Activated naive CD8-positive, alpha-beta T cell (primary cell): ENCODE results near the gene HNRNPM.
"Not testable (repeated sequence)": the region's sequence is repeated elsewhere in the genome, so short reads cannot be mapped to it uniquely, and the experiment has no call there.

Experiments used
- H3K27ac Mint-ChIP-seq: one replicate; pipeline ENCODE4 v1.8.0; 2021; ENCODE audit warnings: mixed read lengths
- H3K27me3 Mint-ChIP-seq: one replicate; pipeline ENCODE4 v1.8.0; 2021; ENCODE audit warnings: mixed read lengths
- H3K36me3 Mint-ChIP-seq: one replicate; pipeline ENCODE4 v1.8.0; 2021; ENCODE audit warnings: mixed read lengths
- H3K4me1 Mint-ChIP-seq: one replicate; pipeline ENCODE4 v1.8.0; 2021; ENCODE audit warnings: low read depth, mixed read lengths
- H3K4me3 Mint-ChIP-seq: one replicate; pipeline ENCODE4 v1.8.0; 2021; ENCODE audit warnings: mild to moderate bottlenecking, mixed read lengths
- H3K9me3 Mint-ChIP-seq: one replicate; pipeline ENCODE4 v1.8.0; 2021; ENCODE audit warnings: low read depth, mixed read lengths

Gene HNRNPM

DNA sequence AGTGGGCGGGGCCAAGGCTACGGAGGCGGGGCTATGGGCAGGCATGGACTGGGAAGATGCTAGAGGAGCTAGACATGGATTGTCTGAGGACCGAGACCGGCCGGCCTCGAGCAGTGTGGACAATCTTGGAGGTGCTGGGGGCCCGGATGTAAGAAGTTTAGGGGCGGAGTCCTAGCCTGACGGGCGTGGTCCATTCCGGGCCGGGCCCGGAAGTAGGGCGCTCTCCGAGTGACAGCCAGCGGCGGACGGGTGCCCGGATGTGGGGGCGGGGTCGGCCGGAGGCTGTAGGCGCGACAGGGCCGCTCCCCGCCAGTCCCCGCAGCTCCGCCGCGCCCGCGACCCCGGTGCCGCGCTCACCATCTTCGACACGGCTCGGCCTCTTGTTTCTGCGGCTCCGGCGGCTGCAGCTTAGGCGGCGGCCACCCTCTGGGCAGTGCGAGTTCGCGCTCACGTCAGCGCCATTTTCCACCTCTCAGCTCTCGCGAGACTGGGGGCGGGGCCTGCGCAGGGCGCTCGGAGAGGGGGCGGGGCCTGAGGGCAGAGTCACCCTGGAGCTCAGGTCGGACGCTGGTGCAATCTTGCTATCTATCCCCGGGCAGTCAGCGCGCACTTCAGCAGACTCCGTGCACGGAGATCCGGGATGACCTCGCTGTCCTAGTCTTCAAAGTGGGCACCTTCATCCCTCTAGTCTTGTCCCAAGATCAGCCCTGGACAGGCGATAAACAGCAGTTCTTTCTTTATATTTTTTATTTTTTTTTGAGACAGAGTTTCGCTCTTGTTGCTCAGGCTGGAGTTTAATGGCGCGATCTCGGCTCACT, 69.1 kb downstream of the HNRNPM start, which contains the start of gene ZNF414:
ZNF414 (minus strand) TSS at position 481 of the 818 bp plus-strand sequence; CDS start at position 360, 121 bp downstream.
- Mint-ChIP-seq H3K9me3 (no peaks in the 10 kb centered on the region), H3K27me3 (no peaks in the 10 kb centered on the region), H3K4me1 (peaks cover 46% of the 10 kb centered on the region), H3K27ac (peak within 1 kb of the TSS; percentile 98), H3K4me3 (peak within 1 kb of the TSS; percentile 92), H3K36me3 (no peaks in the 10 kb centered on the region)

DNA sequence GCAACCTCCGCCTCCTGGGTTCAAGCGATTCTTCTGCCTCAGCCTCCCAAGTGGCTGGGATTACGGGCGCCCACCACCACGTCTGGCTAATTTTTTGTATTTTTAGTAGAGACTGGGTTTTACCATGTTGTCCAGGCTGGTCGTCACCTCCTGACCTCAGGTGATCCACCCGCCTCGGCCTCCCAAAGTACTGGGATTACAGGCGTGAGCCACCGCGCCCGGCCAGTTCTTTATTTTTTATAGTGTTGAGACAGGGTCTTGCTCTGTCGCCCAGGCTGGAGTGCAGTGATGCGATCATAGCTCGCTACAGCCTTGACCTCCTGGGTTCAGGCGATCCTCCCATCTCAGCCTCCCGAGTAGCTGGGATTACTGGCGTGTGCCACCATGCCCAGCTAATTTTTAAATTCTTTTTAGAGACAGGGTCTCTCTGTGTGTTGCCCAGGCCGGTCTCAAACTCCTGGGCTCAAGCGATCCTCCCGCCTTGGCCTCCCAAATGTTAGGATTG, 69.8 kb downstream of the HNRNPM start:
- H3K4me1 Mint-ChIP-seq, result peaks cover 50% of the 10 kb centered on the region
- H3K27ac Mint-ChIP-seq, result peak overlapping the region; percentile 98
- H3K36me3 Mint-ChIP-seq, H3K9me3 Mint-ChIP-seq, H3K27me3 Mint-ChIP-seq: not testable (repeated sequence)
- peak overlapping the region; percentile 92 for H3K4me3 Mint-ChIP-seq

DNA sequence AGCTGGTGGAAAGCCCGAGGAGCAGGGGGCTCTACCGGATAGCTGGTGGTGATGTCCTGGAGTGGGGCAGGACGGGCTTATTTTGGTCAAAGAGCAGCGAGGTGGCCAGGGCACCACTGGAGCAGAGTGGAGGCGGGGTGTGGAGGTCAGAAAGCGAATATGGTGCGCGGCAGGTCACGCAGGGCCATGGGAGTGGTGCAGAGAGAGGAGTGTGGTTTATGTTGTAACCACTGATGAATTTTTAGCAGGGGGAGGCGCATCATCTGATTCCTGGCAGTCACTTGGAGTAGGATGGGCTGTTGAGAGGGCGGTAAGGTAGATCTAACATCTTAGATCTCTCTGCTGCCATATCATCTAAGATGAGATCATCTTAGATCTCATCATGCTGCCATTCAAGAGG, 70.5 kb downstream of the HNRNPM start:
- H3K27ac Mint-ChIP-seq, result peak overlapping the region; percentile 98
- peak overlapping the region; percentile 92 for H3K4me3 Mint-ChIP-seq
- peaks cover 53% of the 10 kb centered on the region for H3K4me1 Mint-ChIP-seq
- no peaks in the 10 kb centered on the region for H3K36me3 Mint-ChIP-seq
- H3K9me3 Mint-ChIP-seq, result no peaks in the 10 kb centered on the region
- no peaks in the 10 kb centered on the region for H3K27me3 Mint-ChIP-seq

DNA sequence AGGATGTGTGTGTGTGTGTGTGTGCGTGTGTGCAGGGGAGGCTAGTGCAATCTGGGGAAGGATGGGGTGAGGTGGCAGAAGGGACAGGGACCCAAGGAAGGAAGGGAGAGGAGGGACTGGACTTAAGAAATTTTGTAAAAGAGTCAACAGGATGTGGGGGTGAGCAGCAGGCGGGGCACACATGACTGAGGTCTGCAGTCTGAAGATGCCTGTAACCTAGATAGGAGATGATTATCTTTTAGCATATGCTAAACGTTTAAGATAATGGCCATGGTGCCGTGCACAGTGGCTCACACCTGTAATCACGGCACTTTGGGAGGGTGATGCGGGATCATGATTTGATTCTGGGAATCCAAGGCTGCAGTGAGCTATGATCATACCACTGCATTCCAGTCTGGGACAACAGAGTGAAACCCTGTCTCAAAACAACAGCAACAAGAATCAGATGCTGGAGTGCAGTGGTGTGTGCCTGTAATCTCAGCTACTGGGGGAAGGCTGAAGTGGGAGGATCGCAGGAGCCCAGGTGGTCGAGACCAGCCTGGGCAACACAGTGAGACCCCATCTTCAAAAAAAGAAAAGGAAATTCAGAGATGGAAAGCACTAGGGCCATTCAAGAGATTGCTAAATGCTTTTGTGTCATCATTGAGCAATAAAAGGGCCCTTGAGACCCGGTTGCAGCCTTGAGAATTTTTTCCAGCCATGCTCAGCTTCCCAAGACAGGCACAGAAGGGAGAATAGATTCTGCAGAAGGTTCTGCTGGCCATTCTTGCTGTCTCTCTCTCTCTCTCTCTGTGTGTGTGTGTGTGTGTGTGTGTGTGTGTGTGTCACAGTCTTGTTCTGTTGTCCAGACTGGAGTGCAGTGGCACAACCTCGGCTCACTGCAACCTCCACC, 73.0 kb downstream of the HNRNPM start:
- Mint-ChIP-seq H3K27ac (peak overlapping the region; percentile 88), H3K9me3 (no peaks in the 10 kb centered on the region), H3K4me1 (peaks cover 53% of the 10 kb centered on the region), H3K4me3 (peak overlapping the region; percentile 52), H3K27me3 (no peaks in the 10 kb centered on the region), H3K36me3 (no peaks in the 10 kb centered on the region)

DNA sequence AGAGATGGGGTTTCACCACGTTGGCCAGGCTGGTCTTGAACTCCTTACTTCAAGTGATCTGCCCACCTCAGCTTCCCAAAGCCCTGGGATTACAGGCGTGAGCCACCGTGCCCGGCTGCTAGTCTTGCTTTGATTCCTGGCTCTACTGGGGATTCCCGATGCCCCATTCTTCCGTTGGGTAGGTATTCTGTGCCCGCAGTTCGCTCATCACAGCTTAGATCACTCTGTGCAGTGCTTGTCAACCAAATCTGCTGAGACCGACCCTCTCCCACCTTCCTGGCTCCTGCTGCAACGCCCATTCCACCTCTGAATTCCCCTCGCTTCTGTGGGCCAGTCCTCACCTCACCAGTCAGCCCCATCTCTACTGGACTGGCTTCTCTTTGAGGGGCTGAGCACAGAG, 73.8 kb downstream of the HNRNPM start:
- Mint-ChIP-seq H3K4me1 (peaks cover 50% of the 10 kb centered on the region), H3K9me3 (no peaks in the 10 kb centered on the region), H3K36me3 (no peaks in the 10 kb centered on the region), H3K27ac (peak overlapping the region; percentile 88), H3K4me3 (peak overlapping the region; percentile 57), H3K27me3 (no peaks in the 10 kb centered on the region)

DNA sequence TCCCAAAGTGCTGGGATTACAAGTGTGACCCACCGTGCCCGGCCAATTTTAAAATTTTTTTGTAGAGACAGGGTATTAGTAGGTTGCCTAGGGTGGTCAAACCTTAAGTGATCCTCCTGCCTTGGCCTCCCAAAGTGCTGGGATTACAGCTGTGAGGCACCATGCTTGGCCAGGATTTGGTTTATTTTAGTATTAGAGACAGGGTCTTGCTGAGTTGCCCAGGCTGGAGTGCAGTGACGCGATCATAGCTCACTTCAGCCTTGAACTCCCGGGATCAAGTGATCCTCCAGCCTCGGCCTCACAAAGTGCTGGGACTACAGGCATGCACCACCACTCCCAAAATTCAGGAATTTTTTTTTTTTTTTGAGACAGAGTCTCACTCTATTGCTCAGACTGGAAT, 74.6 kb downstream of the HNRNPM start:
- Mint-ChIP-seq H3K4me1 (peaks cover 46% of the 10 kb centered on the region), H3K36me3 (no peaks in the 10 kb centered on the region), H3K27ac (peak overlapping the region; percentile 54), H3K4me3 (no peak overlapping the region), H3K9me3 (no peaks in the 10 kb centered on the region), H3K27me3 (no peaks in the 10 kb centered on the region)

DNA sequence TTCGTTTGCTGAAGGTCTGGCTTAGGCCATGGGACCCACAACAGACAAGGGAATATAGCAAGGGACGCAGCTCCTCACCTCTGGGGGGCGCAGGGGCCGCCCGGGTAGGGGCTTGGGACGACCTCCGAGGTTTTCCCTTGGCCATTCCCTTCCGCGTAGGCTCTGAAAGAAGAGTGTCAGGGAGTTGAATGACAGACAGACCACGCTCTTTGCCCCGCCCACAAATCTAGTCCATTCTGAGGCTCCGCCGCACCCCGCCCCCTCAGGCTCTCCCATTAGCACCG, 80.6 kb downstream of the HNRNPM start:
- H3K27me3 Mint-ChIP-seq, result no peaks in the 10 kb centered on the region
- no peaks in the 10 kb centered on the region for H3K9me3 Mint-ChIP-seq
- peaks cover 14% of the 10 kb centered on the region for H3K4me1 Mint-ChIP-seq
- H3K4me3 Mint-ChIP-seq, result no peak overlapping the region
- peaks cover 3% of the 10 kb centered on the region for H3K36me3 Mint-ChIP-seq
- H3K27ac Mint-ChIP-seq, result no peak overlapping the region

DNA sequence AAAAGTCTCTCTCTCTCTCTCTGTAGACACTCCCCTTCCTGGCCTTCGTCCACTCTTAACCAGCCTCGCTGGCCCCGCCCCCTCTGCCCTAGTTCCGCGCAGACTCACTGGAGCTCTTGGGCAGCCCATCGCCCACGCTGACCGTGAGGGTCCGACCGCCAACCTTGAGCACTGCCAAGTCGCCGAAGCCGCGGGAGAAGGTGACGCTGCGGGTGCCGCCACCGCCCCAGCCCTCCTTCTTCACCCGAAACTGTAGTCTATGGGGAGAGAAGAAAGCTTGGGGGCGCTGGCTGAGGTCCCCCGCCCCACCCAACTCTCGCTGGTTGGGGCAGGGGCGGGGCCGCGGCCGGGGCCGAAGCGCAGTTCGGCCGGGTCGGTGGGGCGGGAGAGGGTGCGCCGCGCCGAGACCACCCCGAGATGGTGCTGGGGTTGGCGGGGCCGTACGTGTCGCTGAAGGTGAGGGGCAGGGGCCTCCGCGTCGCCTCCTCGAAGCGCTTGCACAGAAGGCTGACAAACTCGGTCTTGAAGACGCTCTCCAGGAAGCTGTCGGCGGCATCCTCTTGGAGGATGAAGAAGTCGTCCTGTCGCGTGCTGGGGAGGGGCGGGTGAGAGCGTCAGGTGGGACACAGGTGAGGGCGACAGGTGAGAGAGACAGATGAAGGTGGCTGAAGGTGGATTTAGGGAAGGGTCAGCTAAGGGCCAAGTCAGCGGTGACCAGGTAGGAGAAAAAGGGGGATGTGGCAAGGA, 81.7 kb downstream of the HNRNPM start:
- peaks cover 8% of the 10 kb centered on the region for H3K4me1 Mint-ChIP-seq
- H3K36me3 Mint-ChIP-seq, result peaks cover 3% of the 10 kb centered on the region
- H3K27ac Mint-ChIP-seq, result no peak overlapping the region
- no peak overlapping the region for H3K4me3 Mint-ChIP-seq
- no peaks in the 10 kb centered on the region for H3K27me3 Mint-ChIP-seq
- no peaks in the 10 kb centered on the region for H3K9me3 Mint-ChIP-seq

DNA sequence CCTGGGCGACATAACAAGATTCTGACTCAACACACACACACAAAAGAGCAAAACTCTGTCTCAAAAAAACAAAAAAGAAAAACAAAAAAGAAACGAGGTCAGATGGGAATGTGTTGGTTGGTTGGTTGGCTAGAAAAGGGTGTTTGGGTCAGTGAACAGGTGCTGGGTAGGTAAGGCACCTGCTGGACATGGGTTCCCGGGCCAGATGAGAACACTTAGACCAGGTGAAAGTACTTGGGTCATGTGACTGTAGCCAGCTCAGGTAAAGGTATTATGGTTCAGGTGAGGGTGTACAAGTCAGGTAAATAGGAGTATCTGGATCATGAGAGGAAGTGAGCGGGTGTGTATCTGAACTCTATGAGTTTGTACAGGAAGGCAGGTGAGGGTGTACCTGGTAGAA, 83.7 kb downstream of the HNRNPM start:
- no peak overlapping the region for H3K4me3 Mint-ChIP-seq
- H3K36me3 Mint-ChIP-seq, result peaks cover 3% of the 10 kb centered on the region
- no peaks in the 10 kb centered on the region for H3K9me3 Mint-ChIP-seq
- H3K27me3 Mint-ChIP-seq, result no peaks in the 10 kb centered on the region
- no peak overlapping the region for H3K27ac Mint-ChIP-seq
- peaks cover 8% of the 10 kb centered on the region for H3K4me1 Mint-ChIP-seq

DNA sequence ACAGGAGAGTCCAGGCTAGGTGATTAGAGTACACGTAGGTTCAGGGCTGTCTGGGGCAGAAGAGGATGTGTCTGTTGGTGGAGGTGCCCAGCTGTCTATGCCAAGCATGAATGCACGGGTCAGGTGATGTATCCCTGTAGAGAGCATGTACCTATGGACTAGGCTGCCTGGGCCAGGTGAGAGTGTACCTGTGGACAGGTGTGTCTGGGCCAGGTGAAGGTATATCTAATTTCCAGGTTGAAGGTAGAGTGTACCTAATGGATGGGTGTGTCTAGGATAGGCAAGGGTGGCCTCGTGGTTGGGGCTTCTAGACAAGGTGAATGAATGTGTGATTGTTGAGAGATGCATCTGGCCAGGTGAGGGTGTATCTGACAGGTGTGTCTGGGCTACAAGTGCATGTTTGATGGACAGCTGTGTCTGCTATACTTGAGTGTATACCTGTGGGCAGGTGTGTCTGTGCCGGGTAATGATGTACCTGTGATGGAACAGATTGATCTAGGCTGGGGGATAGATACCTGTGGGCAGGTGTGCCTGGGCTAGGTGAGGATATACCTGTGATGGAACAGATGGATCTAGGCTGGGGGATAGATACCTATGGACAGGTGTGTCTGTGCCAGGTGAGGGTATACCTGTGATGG, 84.7 kb downstream of the HNRNPM start:
- H3K27ac Mint-ChIP-seq, result no peak overlapping the region
- no peak overlapping the region for H3K4me3 Mint-ChIP-seq
- no peaks in the 10 kb centered on the region for H3K9me3 Mint-ChIP-seq
- H3K4me1 Mint-ChIP-seq, result peaks cover 8% of the 10 kb centered on the region
- peaks cover 3% of the 10 kb centered on the region for H3K36me3 Mint-ChIP-seq
- no peaks in the 10 kb centered on the region for H3K27me3 Mint-ChIP-seq

DNA sequence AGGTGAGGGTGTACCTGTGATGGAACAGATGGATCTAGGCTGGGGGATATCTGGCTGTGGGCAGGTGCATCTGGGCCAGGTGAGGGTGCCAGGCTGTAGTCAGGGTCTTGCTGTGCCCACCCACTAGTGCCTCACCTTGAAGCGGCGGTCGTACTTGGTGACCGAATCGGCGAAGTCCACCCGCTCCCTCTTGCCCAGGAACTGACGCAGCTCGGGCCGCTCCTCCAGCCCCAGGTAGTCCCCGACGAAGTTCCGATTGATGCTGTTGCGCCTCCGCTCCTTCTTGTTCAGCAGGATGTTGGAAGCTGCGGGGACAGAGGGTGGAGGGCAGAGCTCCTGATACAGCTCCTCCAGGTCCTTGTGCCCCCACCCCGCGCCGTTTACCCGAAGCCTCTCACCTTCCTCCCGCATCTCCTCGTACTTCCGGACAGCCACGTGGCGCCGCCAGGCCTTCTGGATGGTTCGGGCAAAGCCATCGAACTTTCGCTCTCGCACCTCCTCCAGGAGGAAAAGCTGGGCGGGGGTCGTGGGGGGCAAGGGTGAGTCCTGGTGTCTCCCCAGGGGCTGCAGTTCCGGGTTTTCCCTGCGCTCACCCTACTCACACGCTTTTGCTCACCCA, 85.4 kb downstream of the HNRNPM start:
- H3K9me3 Mint-ChIP-seq, result no peaks in the 10 kb centered on the region
- H3K27me3 Mint-ChIP-seq, result no peaks in the 10 kb centered on the region
- H3K4me3 Mint-ChIP-seq, result no peak overlapping the region
- no peak overlapping the region for H3K27ac Mint-ChIP-seq
- H3K4me1 Mint-ChIP-seq, result peaks cover 8% of the 10 kb centered on the region
- H3K36me3 Mint-ChIP-seq, result peaks cover 3% of the 10 kb centered on the region

DNA sequence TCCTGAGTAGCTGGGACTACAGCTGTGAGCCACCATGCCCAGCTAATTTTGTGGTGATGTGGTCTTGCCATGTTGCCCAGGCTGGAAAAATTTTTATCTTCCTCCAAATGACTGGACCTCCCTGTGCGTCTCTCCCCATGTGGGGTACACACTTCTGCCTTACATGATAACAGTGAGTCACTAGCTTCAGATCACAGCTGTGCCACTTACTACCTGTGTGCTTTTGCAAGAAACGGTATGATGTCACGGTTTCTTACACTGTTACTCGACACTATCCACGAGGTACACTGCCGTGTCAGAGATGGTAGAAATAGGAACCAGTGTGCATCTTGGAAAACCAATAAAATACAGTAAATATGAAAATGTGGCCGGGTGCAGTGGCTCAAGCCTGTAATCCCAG, 86.7 kb downstream of the HNRNPM start:
- no peaks in the 10 kb centered on the region for H3K27me3 Mint-ChIP-seq
- peaks cover 3% of the 10 kb centered on the region for H3K36me3 Mint-ChIP-seq
- H3K4me1 Mint-ChIP-seq, result peaks cover 8% of the 10 kb centered on the region
- no peaks in the 10 kb centered on the region for H3K9me3 Mint-ChIP-seq
- H3K27ac Mint-ChIP-seq, result no peak overlapping the region
- no peak overlapping the region for H3K4me3 Mint-ChIP-seq

DNA sequence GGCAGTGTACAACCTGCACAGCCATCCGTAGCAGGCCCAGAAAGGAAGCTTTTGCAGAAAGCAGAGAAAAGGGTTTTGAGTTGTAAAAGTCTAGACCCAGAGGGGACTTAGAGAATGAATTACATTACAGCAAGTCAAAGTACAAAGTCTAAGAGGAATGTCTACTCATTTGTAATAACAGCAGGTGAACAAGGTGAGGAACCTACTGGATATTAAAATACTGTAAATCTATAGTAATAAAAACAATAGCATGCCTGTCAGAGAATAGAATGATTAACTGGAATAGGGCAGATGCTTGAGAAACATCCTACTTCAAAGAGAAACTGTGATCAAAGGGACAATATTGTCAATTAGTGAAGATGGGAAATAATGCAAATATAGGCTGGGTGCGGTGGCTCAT, 87.5 kb downstream of the HNRNPM start:
- no peak overlapping the region for H3K4me3 Mint-ChIP-seq
- peaks cover 3% of the 10 kb centered on the region for H3K36me3 Mint-ChIP-seq
- peaks cover 8% of the 10 kb centered on the region for H3K4me1 Mint-ChIP-seq
- H3K9me3 Mint-ChIP-seq, result no peaks in the 10 kb centered on the region
- no peak overlapping the region for H3K27ac Mint-ChIP-seq
- H3K27me3 Mint-ChIP-seq, result no peaks in the 10 kb centered on the region

DNA sequence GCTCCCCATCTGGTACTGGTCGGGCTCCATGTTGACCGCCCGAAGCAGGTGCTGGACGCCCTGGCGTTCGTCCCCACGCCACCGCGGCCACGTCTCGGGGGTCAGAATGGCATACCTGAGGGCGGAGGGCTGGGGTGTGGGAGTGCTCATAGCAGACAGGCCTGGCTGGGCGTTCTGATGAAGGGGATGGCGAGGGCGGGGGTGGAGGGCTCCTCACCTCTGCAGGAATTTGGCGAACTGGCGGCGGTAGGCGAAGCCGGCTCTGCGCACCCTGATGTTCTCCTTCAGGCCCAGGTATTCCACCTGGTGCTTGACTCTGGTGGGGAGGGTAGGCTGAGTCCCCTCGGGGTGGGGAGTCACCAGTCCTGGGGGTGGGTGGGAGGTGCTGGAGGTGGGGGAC, 91.5 kb downstream of the HNRNPM start:
- H3K4me3 Mint-ChIP-seq, result no peak overlapping the region
- H3K36me3 Mint-ChIP-seq, result no peaks in the 10 kb centered on the region
- no peak overlapping the region for H3K27ac Mint-ChIP-seq
- H3K9me3 Mint-ChIP-seq, result no peaks in the 10 kb centered on the region
- H3K27me3 Mint-ChIP-seq, result no peaks in the 10 kb centered on the region
- no peaks in the 10 kb centered on the region for H3K4me1 Mint-ChIP-seq
